Upper lobe of right lung (tissue), 1 donor: ENCODE data around the gene GRIN1. TPM values are rescaled to one million over a fixed set of nuclear protein-coding genes. Genes with fewer than 3 reads are reported as not detected.
A peak's percentile ranks its signal among the peaks of the same experiment; 100 is the strongest.

Experiments
- ATAC-seq: fragments of 200-7000 bp; cut with Tn5 transposase; one replicate; pipeline ENCODE4 v1.9.1; 2020; ENCODE audit warnings: mild to moderate bottlenecking, moderate library complexity
- DNase-seq: peaks from one replicate; pipeline ENCODE4 v3.0.0-alpha.2; 2020
- H3K27ac ChIP-seq: fragments of 200-600 bp; one replicate; pipeline ENCODE4 v1.8.0; 2022
- H3K27me3 ChIP-seq: fragments of 200-600 bp; one replicate; pipeline ENCODE4 v1.8.0; 2022; ENCODE audit warnings: mild to moderate bottlenecking
- H3K36me3 ChIP-seq: fragments of 200-600 bp; one replicate; pipeline ENCODE4 v1.8.0; 2022
- H3K4me1 ChIP-seq: fragments of 200-600 bp; one replicate; pipeline ENCODE4 v1.8.0; 2022
- H3K4me3 ChIP-seq: fragments of 200-600 bp; one replicate; pipeline ENCODE4 v1.8.0; 2022; ENCODE audit warnings: mild to moderate bottlenecking
- H3K9me3 ChIP-seq: fragments of 200-600 bp; one replicate; pipeline ENCODE4 v1.8.0; 2022
- CTCF ChIP-seq: fragments of 200-600 bp; IDR thresholded peaks from one replicate; pipeline ENCODE4 v1.8.0; 2022; ENCODE audit warnings: antibody characterized with exemption
- intact Hi-C: fragments of 100-400 bp; cut with DNase I; formaldehyde crosslinking; loops from one replicate; pipeline ENCODE4 v1.11.0; 2022
- total RNA-seq: library from RNA; stranded (reverse); fragmentation: NEBNext Ultra II Directional; extraction: Animal tissue kit (Norgen Biotek cat#: 25700); gene quantifications from one replicate; pipeline ENCODE4 v1.2.1, GENCODE V29; 2021
- donor health status: DM: no; HTN: yes; CAD: no; lungs with severe emphysema.

Gene GRIN1
- total RNA-seq, 1 donor from 2014 or later = 0.64 TPM

GRCh38 chr9:137162505-137163364 lies 23.8 kb downstream of the GRIN1 start:
- TF ChIP-seq CTCF = no peak
- DNase-seq = no peak
- Histone ChIP-seq H3K36me3 (no peaks in the 10 kb centered on the region), H3K4me3 (peak overlapping the region; percentile 40), H3K9me3 (no peaks in the 10 kb centered on the region), H3K4me1 (peaks cover 25% of the 10 kb centered on the region), H3K27ac (no peak overlapping the region), H3K27me3 (peaks cover 99% of the 10 kb centered on the region)
- intact Hi-C loops = no loop called here
- ATAC-seq = peak; percentile 56

GRCh38 chr9:137163365-137163715 lies 24.4 kb downstream of the GRIN1 start:
- intact Hi-C loops = no loop called here
- no peak overlapping the region for H3K27ac ChIP-seq
- ATAC-seq = peak; percentile 42
- DNase-seq = no peak
- H3K4me3 ChIP-seq = peak overlapping the region; percentile 40
- TF ChIP-seq CTCF = no peak
- H3K4me1 ChIP-seq = peaks cover 31% of the 10 kb centered on the region
- no peaks in the 10 kb centered on the region for H3K36me3 ChIP-seq
- no peaks in the 10 kb centered on the region for H3K9me3 ChIP-seq
- peaks cover 99% of the 10 kb centered on the region for H3K27me3 ChIP-seq

- no peak for TF ChIP-seq CTCF
- no peak for DNase-seq
- Histone ChIP-seq H3K9me3 (no peaks in the 10 kb centered on the region), H3K4me1 (peaks cover 30% of the 10 kb centered on the region), H3K27ac (no peak overlapping the region), H3K27me3 (peaks cover 99% of the 10 kb centered on the region), H3K4me3 (no peak overlapping the region), H3K36me3 (no peaks in the 10 kb centered on the region)
- intact Hi-C loops = no loop called here
- ATAC-seq = no peak
These were observed 24.9 kb downstream of the GRIN1 start for GRCh38 chr9:137163805-137164204.

GRCh38 chr9:137164370-137165249 lies 25.7 kb downstream of the GRIN1 start:
- no peak for DNase-seq
- H3K4me3 ChIP-seq = no peak overlapping the region
- peaks cover 99% of the 10 kb centered on the region for H3K27me3 ChIP-seq

More at GRCh38 chr9:137164370-137165249, 25.7 kb downstream of the GRIN1 start:
- Histone ChIP-seq H3K9me3 (no peaks in the 10 kb centered on the region), H3K36me3 (no peaks in the 10 kb centered on the region), H3K4me1 (peaks cover 34% of the 10 kb centered on the region), H3K27ac (no peak overlapping the region)
- no peak for ATAC-seq
- intact Hi-C loops = no loop called here
- TF ChIP-seq CTCF = no peak
